Measurements from ENCODE around the gene ZNF688.

DNA sequence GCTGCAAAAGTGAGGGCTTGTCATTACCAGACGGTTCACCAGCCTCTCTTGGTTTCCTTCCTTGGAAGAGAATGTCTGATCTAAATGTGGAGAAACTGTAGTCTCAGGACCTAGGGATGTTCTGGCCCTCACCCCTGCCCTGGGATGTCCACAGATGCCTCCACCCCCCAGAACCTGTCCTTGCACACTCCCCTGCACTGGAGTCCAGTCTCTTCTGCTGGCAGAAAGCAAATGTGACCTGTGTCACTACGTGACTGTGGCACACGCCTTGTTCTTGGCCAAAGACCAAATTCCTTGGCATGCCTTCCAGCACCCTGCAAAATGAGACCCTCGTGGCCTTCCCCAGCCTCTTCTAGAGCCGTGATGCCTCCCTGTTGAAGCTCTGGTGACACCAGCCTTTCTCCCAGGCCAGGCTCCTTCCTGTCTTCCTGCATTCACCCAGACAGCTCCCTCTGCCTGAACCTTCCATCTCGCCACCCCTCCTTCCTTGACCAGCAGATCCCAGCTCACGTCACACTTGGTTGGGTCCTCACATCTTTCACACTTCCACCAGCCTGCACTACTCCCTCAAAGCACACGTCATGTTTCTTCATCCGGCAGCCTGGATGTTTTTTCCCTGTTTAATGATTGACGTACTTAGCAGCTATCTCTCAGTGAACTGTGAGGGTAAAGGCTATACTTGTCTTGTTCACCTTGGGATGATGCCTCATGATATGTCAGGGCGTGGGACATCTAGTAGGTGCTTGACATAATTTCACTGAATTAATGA, 49.5 kb downstream of the ZNF688 start:
- no peak for TF ChIP-seq CTCF (IDR thresholded peaks at IDR 0.05)
- TF ChIP-seq POLR2AphosphoS5 (IDR thresholded peaks at IDR 0.05): no peak
- TF ChIP-seq EP300 (IDR thresholded peaks at IDR 0.05): no peak

Data from suprapubic skin (tissue), 4 donors.